ENCODE measurements around the gene FBXO30. TPM values are rescaled to one million over a fixed set of nuclear protein-coding genes. Genes with fewer than 3 reads are reported as not detected.

Gene FBXO30
- total RNA-seq, 2 experiments from 2014 or later, result 5.3 to 11.7 TPM

GRCh38 chr6:145863366-145863765 is 48.8 kb upstream of the FBXO30 start:
- H3K4me2 ChIP-seq (ENCODE audit: low read length), result peak overlapping the region; percentile 78
- DNase-seq (ENCODE audit: low spot score), result peak; percentile 31
- H2AFZ ChIP-seq (ENCODE audit: low read length), result peak overlapping the region; percentile 78
- no peak for TF ChIP-seq CTCF (conservative IDR thresholded peaks at IDR 0.05; ENCODE audit: low read length)
- no peak for TF ChIP-seq EZH2phosphoT487 (IDR thresholded peaks at IDR 0.05; ENCODE audit: borderline replicate concordance, low read depth, low read length)
- peak overlapping the region; percentile 58 for H3K4me3 ChIP-seq (ENCODE audit: low read depth, low read length, poor library complexity, severe bottlenecking)
- peak overlapping the region; percentile 96 for H3K27ac ChIP-seq (ENCODE audit: low read depth, low read length, poor library complexity, severe bottlenecking)
- BruUV-seq (replicated peaks), result TSS peak; percentile 57
- peaks cover 22% of the 10 kb centered on the region; the same call in 1 of the 2 replicates for H3K9me3 ChIP-seq (ENCODE audit: low read length)
- H3K79me2 ChIP-seq (ENCODE audit: insufficient read depth, low read depth, low read length), result no peaks in the 10 kb centered on the region
- H4K20me1 ChIP-seq (ENCODE audit: insufficient read depth, low read length), result no peaks in the 10 kb centered on the region
- intact Hi-C loops (cut with micrococcal nuclease; ENCODE audit: unreplicated experiment), result no loop called here
- ChIA-PET CTCF (ENCODE audit: unreplicated experiment) (no interaction called here), POLR2A (interaction anchor here (0.5 to 5.7 kb wide), 19 partner anchors 10 to 161 kb away, joined by 3 to 69 read pairs (median 4); partner anchors contain the start of genes EPM2A, FBXO30 and SHPRH)
- no peaks in the 10 kb centered on the region for H3K9me2 ChIP-seq (ENCODE audit: insufficient read depth, low read length)
- H3K36me3 ChIP-seq (ENCODE audit: insufficient read depth, low read length), result peaks cover 15% of the 10 kb centered on the region
- H3K4me1 ChIP-seq (ENCODE audit: insufficient read depth, low read length, poor library complexity, severe bottlenecking), result peaks cover 61% of the 10 kb centered on the region

- H3K4me1 ChIP-seq (ENCODE audit: insufficient read depth, low read length, poor library complexity, severe bottlenecking), result peaks cover 33% of the 10 kb centered on the region
- no peak for TF ChIP-seq CTCF (conservative IDR thresholded peaks at IDR 0.05; ENCODE audit: low read length)
- TF ChIP-seq EZH2phosphoT487 (IDR thresholded peaks at IDR 0.05; ENCODE audit: borderline replicate concordance, low read depth, low read length), result no peak
- H3K79me2 ChIP-seq (ENCODE audit: insufficient read depth, low read depth, low read length), result no peaks in the 10 kb centered on the region
- peaks cover 23% of the 10 kb centered on the region for H3K36me3 ChIP-seq (ENCODE audit: insufficient read depth, low read length)
- no peak overlapping the region for H3K4me3 ChIP-seq (ENCODE audit: low read depth, low read length, poor library complexity, severe bottlenecking)
- CTCF ChIA-PET (ENCODE audit: unreplicated experiment), result no interaction called here
- DNase-seq (ENCODE audit: low spot score), result no peak
- no peak overlapping the region for H3K4me2 ChIP-seq (ENCODE audit: low read length)
- H4K20me1 ChIP-seq (ENCODE audit: insufficient read depth, low read length), result no peaks in the 10 kb centered on the region
- no TSS peak for BruUV-seq (replicated peaks)
- no peak overlapping the region for H2AFZ ChIP-seq (ENCODE audit: low read length)
- H3K9me3 ChIP-seq (ENCODE audit: low read length), result peaks cover 22% of the 10 kb centered on the region; the same call in 1 of the 2 replicates
- no peaks in the 10 kb centered on the region for H3K9me2 ChIP-seq (ENCODE audit: insufficient read depth, low read length)
- H3K27ac ChIP-seq (ENCODE audit: low read depth, low read length, poor library complexity, severe bottlenecking), result no peak overlapping the region
- POLR2A ChIA-PET, result no interaction called here
- intact Hi-C loops (cut with micrococcal nuclease; ENCODE audit: unreplicated experiment), result no loop called here
Measured at GRCh38 chr6:145860562-145860961, 46.0 kb upstream of the FBXO30 start.

GRCh38 chr6:145850671-145851070 is 36.1 kb upstream of the FBXO30 start:
- Histone ChIP-seq H3K27ac (ENCODE audit: low read depth, low read length, poor library complexity, severe bottlenecking) (no peak overlapping the region), H4K20me1 (ENCODE audit: insufficient read depth, low read length) (no peaks in the 10 kb centered on the region), H3K9me3 (ENCODE audit: low read length) (no peaks in the 10 kb centered on the region), H3K4me2 (ENCODE audit: low read length) (no peak overlapping the region), H3K9me2 (ENCODE audit: insufficient read depth, low read length) (no peaks in the 10 kb centered on the region), H3K36me3 (ENCODE audit: insufficient read depth, low read length) (no peaks in the 10 kb centered on the region), H3K4me3 (ENCODE audit: low read depth, low read length, poor library complexity, severe bottlenecking) (no peak overlapping the region), H3K79me2 (ENCODE audit: insufficient read depth, low read depth, low read length) (no peaks in the 10 kb centered on the region), H3K4me1 (ENCODE audit: insufficient read depth, low read length, poor library complexity, severe bottlenecking) (peaks cover 10% of the 10 kb centered on the region), H2AFZ (ENCODE audit: low read length) (peak overlapping the region; percentile 81; the same call in 1 of the 2 replicates)
- no peak for DNase-seq (ENCODE audit: low spot score)
- ChIA-PET CTCF (ENCODE audit: unreplicated experiment) (no interaction called here), POLR2A (interaction anchor here (0.8 kb wide), 1 partner anchor 12 kb away, joined by 3 read pairs; no protein-coding TSS in a partner anchor)
- BruUV-seq (replicated peaks), result no TSS peak
- TF ChIP-seq CTCF (conservative IDR thresholded peaks at IDR 0.05; ENCODE audit: low read length) (no peak), EZH2phosphoT487 (IDR thresholded peaks at IDR 0.05; ENCODE audit: borderline replicate concordance, low read depth, low read length) (no peak)
- intact Hi-C loops (cut with micrococcal nuclease; ENCODE audit: unreplicated experiment), result no loop called here

Data from OCI-LY7 (cell line).